T-helper 22 cell (primary cell): ENCODE results near the gene HSD17B4.
"Not testable (repeated sequence)": the region's sequence is repeated elsewhere in the genome, so short reads cannot be mapped to it uniquely, and the experiment has no call there.

Source experiments
- DNase-seq: peaks from one replicate; pipeline ENCODE4 v3.0.0-alpha.2; 2020; ENCODE audit warnings: low read depth

Gene HSD17B4

GRCh38 chr5:119432674-119433237 lies 19.5 kb upstream of the HSD17B4 start:
- DNase-seq: not testable (repeated sequence)

- peak; percentile 37 for DNase-seq
Measured at GRCh38 chr5:119435436-119436132, 16.7 kb upstream of the HSD17B4 start.

DNA sequence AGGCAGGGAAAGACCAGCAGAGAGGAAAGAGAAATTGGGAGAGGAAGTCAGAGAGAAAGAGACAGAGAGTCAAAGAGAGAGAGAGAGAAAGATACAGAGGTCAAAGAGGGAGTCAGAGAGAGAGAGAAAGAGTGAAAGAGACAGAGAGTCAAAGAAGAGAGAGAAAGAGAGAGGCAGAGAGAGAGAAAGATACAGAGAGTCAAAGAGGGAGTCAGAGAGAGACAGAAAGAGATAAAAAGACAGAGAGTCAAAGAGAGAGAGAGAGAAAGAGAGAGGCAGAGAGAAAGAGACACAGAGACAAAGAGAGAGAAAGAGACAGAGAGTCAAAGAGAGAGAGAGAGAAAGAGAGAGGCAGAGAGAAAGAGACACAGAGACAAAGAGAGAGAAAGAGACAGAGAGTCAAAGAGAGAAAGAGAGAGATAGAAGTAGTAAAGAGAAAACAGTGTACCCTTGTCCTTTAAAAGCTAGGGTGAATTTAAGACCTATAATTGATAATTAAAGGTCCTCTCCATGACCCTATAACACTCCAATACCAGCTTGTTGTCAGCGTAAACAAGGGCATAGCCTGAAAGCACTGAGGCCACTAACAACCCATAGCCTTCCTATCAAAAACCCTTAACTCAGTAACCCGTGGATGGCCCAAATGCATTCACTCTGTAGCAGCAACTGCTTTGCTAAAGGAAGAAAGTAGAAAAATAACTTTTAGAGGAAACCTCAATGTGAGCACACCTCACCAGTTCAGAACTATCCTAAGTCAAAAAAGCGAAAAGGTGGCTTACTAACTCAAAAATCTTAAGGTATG lies 14.3 kb upstream of the HSD17B4 start:
- DNase-seq: not testable (repeated sequence)

- not testable (repeated sequence) for DNase-seq
Measured at GRCh38 chr5:119438587-119438917, 13.7 kb upstream of the HSD17B4 start.

GRCh38 chr5:119439140-119439631 lies 13.1 kb upstream of the HSD17B4 start:
- no peak for DNase-seq

DNA sequence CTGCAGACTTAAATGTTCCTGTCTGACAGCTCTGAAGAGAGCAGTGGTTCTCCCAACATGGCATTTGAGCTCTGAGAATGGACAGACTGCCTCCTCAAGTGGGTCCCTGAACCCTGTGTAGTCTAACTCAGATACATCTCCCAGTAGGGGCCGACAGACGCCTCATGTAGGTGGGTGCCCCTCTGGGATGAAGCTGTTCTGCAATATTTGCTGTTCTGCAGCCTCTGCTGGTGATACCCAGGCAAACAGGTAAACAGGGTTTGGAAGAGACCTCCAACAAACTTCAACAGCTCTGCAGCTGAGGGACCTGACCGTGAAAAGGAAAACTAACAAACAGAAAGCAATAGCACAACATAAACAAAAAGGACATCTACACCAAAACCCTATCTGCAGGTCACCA lies 12.7 kb upstream of the HSD17B4 start:
- DNase-seq: not testable (repeated sequence)

DNA sequence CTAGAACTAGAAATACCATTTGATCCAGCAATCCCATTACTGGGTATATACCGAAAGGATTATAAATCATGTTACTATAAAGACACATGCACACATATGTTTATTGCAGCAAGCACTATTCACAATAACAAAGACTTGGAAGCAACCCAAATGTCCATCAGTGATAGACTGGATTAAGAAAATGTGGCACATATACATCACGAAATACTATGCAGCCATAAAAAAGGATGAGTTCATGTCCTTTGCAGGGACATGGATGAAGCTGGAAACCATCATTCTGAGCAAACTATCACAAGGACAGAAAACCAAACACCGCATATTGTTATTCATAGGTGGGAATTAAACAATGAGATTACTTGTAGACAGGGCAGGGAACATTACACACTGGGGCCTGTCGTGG lies 7.7 kb upstream of the HSD17B4 start:
- not testable (repeated sequence) for DNase-seq

- DNase-seq: no peak
Measured at GRCh38 chr5:119445544-119445943, 6.8 kb upstream of the HSD17B4 start.

DNA sequence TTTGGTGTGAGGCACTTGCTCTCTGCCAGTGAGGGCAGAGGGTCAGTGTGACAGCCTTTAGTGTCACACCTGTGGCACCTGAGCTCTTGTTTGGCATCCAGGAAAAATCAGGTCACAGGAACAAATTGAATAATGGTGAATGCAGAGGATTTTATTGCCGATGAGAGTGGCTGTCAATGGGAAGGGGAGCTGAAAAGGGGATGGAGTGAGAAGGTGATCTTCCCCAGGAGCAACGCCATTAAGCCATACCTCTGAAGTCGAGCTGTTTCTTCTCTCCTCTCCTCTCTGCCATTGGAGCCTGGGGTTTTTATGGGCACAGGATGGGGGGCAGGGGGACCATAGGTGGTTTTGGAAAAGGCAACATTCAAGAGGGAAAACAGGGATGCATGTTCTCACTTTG lies 2.4 kb upstream of the HSD17B4 start:
- no peak for DNase-seq

GRCh38 chr5:119450627-119451026 lies 1.7 kb upstream of the HSD17B4 start:
- DNase-seq: not testable (repeated sequence)

GRCh38 chr5:119451561-119451960 lies 736 bp upstream of the HSD17B4 start:
- DNase-seq: no peak

- DNase-seq: no peak
Measured at GRCh38 chr5:119452060-119452372, 281 bp upstream of the HSD17B4 start.

DNA sequence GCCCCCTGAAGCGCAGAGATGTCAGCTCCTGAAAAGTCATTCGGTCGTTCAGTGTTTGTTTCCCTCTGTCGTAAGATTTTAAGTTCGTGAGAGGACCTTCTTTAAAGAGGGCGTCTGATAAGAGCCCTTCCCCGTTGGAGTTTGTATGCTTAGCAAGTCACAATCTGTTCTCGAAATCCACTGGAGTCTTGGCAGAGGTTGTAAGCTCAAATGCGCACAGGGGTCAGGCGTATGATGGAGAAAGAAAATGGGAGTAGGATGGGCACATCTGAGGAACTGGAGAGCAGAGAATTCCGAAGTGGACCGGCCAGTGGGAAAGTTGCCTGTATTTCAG lies 710 bp downstream of the HSD17B4 start:
- no peak for DNase-seq

GRCh38 chr5:119454171-119454570 lies 1.9 kb downstream of the HSD17B4 start:
- DNase-seq: no peak

- DNase-seq: no peak
Measured at GRCh38 chr5:119458911-119459632, 6.8 kb downstream of the HSD17B4 start.

GRCh38 chr5:119465640-119466039 lies 13.3 kb downstream of the HSD17B4 start:
- no peak for DNase-seq

GRCh38 chr5:119468286-119468685 lies 16.0 kb downstream of the HSD17B4 start:
- no peak for DNase-seq

DNA sequence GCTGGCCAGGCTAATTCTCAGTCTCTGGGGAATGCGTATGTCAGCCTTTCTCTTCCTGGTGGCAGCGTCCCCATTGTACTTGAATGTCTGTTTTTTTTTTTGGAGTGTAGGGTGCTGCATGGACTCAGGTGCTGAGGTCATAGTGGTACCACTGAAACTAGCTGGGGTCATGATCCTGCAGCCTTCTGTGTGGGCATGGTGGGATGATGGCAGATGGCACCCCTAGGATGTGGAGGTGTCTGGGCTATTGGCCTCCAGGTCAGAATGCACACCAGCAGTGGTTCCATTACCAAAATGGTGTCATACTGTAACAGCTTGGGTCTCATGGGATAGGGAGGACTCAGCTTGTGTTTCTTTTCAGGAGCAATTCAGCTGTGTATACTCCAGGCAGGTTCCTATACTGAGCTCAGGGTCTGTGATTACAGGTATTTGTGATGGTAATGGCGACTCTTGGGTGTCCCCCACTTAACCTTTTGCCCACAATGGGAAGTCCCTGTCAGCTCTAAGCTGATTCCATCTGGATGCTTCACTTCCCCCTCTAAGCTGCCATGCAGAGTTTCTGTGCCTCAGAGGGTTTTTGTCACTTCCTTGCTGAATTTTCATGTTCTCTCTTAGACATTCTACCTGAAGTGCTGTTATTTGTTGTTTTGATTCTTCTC lies 17.9 kb downstream of the HSD17B4 start:
- no peak for DNase-seq

DNA sequence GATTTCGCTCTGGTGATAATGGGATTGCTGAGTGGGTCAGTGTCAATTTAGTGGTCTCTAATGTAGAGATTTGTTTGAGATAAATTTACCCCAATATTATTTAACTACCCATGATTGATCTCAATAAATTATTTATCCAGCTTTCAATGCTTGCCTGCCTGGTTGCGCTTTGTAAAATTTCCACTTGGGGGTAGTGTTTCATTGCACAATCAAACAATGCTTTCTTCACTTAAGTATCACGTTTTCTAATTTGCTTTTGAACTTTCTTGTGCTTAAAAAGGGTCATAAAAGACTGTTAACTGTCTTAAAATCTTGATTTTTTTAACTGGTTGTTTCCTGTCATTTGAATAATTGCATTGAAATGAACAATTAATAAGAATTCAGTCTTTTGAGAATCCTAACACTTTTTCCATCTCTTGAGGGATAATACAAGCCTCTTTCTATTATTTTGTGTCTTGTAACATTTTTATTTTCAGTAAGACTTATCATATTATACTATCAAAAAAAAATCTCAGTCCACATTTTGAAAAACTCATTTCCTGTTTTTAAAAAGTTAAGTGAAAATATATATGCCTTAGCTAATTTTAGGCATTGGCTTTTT lies 18.7 kb downstream of the HSD17B4 start:
- no peak for DNase-seq

GRCh38 chr5:119473241-119473640 lies 20.9 kb downstream of the HSD17B4 start:
- no peak for DNase-seq

DNA sequence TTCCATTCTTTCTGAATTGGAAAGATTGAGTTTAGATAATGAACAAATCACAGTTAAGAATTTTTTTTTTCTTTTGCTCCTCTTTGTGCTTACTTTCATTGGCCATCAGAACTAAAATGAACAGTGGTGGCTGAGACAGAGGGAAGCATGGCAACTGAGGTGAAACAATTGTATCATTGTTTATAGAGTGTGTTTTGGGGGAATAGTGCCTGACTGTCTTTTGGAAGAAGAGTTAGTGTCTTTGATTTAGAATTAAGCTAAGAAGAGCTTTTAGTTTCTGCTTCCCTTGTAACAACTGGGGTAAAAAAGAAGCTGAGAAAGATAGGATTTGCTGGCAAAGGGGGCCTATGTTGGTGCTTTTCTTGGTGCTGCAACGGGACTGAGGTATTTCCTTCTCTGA lies 24.0 kb downstream of the HSD17B4 start:
- DNase-seq: no peak

DNA sequence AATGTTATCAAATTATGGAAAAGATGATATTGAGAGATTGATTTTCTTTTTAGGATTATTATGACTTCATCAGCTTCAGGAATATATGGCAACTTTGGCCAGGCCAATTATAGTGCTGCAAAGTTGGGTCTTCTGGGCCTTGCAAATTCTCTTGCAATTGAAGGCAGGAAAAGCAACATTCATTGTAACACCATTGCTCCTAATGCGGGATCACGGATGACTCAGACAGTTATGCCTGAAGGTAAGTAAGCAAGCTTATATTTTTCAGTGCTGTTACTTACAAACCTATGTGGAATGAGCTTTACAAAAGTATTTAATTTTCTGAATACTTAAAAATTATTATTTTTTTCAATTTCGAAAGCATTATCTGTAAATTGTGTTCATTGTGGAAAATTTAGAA lies 26.5 kb downstream of the HSD17B4 start:
- no peak for DNase-seq
